Heart left ventricle (tissue), 13 donors: ENCODE measurements around the gene TSHZ1.

ENCODE experiments used
- POLR2A ChIP-seq, 2 donors: fragments of 450-650 bp; IDR thresholded peaks; one replicate each; pipeline ENCODE4 v1.6.1; 2017; ENCODE audit warnings: antibody characterized with exemption in 2 of 2, mild to moderate bottlenecking in 2 of 2, moderate library complexity in 2 of 2
- TF ChIP-seq, protein P1 (sequence below), 12 donors: fragments of 200-600 bp; sonication (generic) in 4 of 12; IDR thresholded peaks; one replicate each; pipeline versions ENCODE4 v1.5.0 to v1.8.0; 2018 to 2022; ENCODE audit warnings: antibody characterized with exemption in 12 of 12, mild to moderate bottlenecking in 5 of 12
- donor health status: ischemic (EF 13 %, LVEDD 7.1; RV severe dilation, severe dysfunction).
- donor health status: DM: no; HTN: yes; CAD: no.
- donor health status: DM: no; HTN: no; CAD: no.
- donor health status: ischemic (EF 25% LVEDD 6.9; RV normal size, moderate dysfunction).
- donor health status: ischemic (EF 25% LVEDD 5.7; RV mildly dilated, moderate dysfunction).
- donor health status: ischemic (EF 35%, LVEDD 5.7; RV mildly dilated, moderate dysfunction).
- donor health status: nonischemic (EF 11% LVEDD 7.7; RV severe dilation, severe dysfunction).
- donor health status: DM: yes; HTN: yes; CAD: no.
- donor health status: PGD.
- donor health status: ischemic (EF 29% LVEDD 5.4; RV normal size, mild dysfunction).
- donor health status: nonischemic (EF 23%, LVEDD 6.1; RV moderate dilation, normal function).

DNA sequence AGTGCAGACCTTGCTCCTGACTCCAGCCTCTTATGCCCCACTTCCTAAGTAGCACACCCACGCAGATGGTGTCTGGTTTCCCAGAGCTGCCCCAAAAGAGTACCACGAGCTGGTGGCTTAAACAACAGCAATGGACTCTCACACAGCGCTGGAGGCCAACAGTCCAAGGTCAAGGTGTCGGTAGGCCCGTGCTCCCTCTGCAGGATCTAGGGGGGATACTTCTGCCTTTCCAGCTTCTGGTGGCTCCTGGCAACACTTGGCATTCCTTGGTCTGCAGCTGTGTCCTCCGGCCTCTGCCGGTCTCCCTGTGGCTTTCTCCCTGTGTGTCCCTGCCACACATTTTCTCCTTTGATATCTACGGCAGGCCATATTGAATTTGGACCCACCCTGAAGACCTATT is 99.0 kb downstream of the TSHZ1 start:
- TF ChIP-seq, protein P1, sequence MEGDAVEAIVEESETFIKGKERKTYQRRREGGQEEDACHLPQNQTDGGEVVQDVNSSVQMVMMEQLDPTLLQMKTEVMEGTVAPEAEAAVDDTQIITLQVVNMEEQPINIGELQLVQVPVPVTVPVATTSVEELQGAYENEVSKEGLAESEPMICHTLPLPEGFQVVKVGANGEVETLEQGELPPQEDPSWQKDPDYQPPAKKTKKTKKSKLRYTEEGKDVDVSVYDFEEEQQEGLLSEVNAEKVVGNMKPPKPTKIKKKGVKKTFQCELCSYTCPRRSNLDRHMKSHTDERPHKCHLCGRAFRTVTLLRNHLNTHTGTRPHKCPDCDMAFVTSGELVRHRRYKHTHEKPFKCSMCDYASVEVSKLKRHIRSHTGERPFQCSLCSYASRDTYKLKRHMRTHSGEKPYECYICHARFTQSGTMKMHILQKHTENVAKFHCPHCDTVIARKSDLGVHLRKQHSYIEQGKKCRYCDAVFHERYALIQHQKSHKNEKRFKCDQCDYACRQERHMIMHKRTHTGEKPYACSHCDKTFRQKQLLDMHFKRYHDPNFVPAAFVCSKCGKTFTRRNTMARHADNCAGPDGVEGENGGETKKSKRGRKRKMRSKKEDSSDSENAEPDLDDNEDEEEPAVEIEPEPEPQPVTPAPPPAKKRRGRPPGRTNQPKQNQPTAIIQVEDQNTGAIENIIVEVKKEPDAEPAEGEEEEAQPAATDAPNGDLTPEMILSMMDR (IDR thresholded peaks at IDR 0.05) = no peak
- TF ChIP-seq POLR2A (IDR thresholded peaks at IDR 0.05) = no peak
